Subcutaneous preadipocyte (primary cell): Measurements from ENCODE around the gene POU2F1. TPM values are rescaled to one million over a fixed set of nuclear protein-coding genes. Genes with fewer than 3 reads are reported as not detected.

ENCODE experiments used
- total RNA-seq: library from RNA; depleted of rRNA; stranded (reverse); fragments of >200 nt; gene quantifications from 2 replicates; pipeline ENCODE4 v1.2.3, GENCODE V29; 2012

POU2F1 gene
- 7.0 and 9.4 TPM in 2 replicates for total RNA-seq

GRCh38 chr1:167220537-167221125 is at the start of gene POU2F1:
POU2F1 (plus strand) TSS chr1:167220886; CDS start chr1:167220898, 12 bp downstream.

Other genes starting within 250 kb of the POU2F1 start
- gene ILDR2, start 245.3 kb upstream of the POU2F1 start, total RNA-seq, result under 0.01 TPM in 2 replicates
- gene MAEL, start 231.6 kb upstream of the POU2F1 start, total RNA-seq, result under 0.01 TPM in 1 of 2 replicates, not detected in the other
- gene GPA33, start 130.5 kb upstream of the POU2F1 start, total RNA-seq, result not detected in 2 replicates
- gene STYXL2, start 126.8 kb upstream of the POU2F1 start, total RNA-seq, result not detected in 2 replicates